GM12891 (cell line): ENCODE measurements around the gene LRAT.

ENCODE experiments used
- PAX5 ChIP-seq: IDR thresholded peaks from 2 replicates; pipeline ENCODE4 v1.6.1; 2011; ENCODE audit warnings: low read length, moderate library complexity, mild to moderate bottlenecking; ENCODE audit not compliant: insufficient read depth, severe bottlenecking
- POLR2A ChIP-seq: IDR thresholded peaks from 2 replicates; pipeline ENCODE4 v1.6.1; 2011; ENCODE audit warnings: low read depth, low read length, control low read depth
- POLR2AphosphoS5 ChIP-seq: IDR thresholded peaks from 2 replicates; pipeline ENCODE4 v1.6.1; 2011; ENCODE audit warnings: low read depth, low read length, control low read depth
- POU2F2 ChIP-seq: IDR thresholded peaks from 2 replicates; pipeline ENCODE4 v1.6.1; 2011; ENCODE audit warnings: low read depth, mild to moderate bottlenecking, control low read depth, low read length, moderate library complexity
- SPI1 ChIP-seq: IDR thresholded peaks from 2 replicates; pipeline ENCODE4 v1.6.1; 2011; ENCODE audit warnings: low read depth, low read length, control low read depth
- TAF1 ChIP-seq: IDR thresholded peaks from 2 replicates; pipeline ENCODE4 v1.6.1; 2011; ENCODE audit warnings: low read depth, low read length, control low read depth

- TF ChIP-seq POLR2A (no peak), POLR2AphosphoS5 (no peak), TAF1 (no peak), SPI1 (no peak), PAX5 (no peak), POU2F2 (no peak)
Observed at GRCh38 chr4:154778264-154778663, 34.5 kb downstream of the LRAT start.
